ENCODE results near the gene BEND5.

The BEND5 gene, protein sequence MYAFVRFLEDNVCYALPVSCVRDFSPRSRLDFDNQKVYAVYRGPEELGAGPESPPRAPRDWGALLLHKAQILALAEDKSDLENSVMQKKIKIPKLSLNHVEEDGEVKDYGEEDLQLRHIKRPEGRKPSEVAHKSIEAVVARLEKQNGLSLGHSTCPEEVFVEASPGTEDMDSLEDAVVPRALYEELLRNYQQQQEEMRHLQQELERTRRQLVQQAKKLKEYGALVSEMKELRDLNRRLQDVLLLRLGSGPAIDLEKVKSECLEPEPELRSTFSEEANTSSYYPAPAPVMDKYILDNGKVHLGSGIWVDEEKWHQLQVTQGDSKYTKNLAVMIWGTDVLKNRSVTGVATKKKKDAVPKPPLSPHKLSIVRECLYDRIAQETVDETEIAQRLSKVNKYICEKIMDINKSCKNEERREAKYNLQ

DNA sequence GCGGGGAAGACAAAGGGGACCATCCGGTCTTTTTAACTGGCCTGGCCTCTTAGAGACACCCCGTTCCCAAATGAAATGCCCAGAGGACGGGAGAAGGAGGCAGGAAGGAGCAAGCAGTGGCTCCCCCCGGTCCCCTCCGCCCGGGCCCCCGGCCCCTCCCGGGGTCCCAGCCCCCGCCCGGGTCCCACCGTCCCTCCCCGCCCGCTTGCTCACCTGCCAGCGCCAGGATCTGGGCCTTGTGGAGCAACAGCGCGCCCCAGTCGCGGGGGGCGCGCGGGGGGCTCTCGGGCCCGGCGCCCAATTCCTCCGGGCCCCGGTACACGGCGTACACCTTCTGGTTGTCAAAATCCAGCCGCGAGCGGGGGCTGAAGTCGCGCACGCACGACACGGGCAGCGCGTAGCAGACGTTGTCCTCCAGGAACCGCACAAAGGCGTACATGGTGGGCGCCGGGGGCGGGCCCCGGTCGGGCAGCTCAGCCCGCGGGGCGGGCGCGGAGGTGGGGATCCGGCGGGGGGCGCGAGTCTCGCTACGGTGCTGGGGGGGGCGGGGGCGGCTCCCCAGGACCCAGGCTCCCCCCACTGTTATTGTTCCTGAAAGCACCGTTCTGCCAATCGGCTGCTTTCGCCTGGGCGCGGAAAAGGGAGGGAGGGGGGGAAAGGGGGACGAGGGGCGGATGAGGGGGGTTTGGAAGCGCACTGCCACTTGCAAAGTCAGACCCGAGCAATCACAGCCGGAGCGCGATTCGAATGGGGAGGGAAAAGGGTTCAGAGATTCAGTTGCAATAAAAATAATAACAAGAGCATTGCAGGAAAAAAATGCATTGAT lies at the start of gene BEND5:
TSS of gene BEND5 (minus strand) at position 499 of the 826 bp plus-strand sequence. CDS start at position 439, 60 bp downstream.
- peak; percentile 83 for DNase-seq

DNA sequence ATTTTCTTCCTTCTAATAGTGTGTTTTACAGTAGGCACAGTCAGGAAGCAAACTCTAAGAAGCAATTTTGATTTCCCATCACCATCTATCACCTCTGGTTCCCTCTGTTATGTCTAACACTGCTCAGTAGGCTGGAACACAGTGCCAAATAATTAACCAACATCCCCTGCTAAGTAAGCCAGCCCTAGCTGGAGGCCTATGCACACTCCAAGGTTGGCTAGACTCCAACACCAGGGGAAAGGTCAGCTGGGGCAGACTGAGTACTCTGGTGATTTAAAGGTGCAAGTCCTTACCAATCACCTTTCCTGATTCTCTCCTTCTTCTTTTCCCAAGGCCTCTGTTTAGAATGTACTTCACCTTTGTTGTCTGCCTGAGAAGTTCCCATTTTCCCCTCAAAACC lies 46.5 kb upstream of the BEND5 start:
- DNase-seq = peak; percentile 10

DNA sequence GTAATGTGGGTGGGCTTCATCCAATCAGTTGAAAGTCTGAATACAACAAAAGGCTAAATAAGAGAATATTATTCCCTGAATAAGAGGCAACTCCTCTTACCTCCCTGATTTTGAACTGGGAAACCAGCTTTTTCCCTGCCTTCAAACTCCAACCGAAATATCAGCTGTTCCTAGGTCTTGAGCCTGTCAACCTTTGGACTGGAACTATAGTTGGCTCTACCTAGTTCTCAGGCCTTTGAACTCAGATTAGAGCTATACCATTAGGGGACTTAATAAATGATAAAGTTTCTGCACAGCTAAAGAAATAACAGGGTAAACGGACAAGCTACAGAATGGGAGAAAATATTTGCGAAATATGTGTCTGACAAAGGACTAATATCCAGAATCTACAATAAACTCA lies 43.8 kb upstream of the BEND5 start:
- DNase-seq = no peak

DNA sequence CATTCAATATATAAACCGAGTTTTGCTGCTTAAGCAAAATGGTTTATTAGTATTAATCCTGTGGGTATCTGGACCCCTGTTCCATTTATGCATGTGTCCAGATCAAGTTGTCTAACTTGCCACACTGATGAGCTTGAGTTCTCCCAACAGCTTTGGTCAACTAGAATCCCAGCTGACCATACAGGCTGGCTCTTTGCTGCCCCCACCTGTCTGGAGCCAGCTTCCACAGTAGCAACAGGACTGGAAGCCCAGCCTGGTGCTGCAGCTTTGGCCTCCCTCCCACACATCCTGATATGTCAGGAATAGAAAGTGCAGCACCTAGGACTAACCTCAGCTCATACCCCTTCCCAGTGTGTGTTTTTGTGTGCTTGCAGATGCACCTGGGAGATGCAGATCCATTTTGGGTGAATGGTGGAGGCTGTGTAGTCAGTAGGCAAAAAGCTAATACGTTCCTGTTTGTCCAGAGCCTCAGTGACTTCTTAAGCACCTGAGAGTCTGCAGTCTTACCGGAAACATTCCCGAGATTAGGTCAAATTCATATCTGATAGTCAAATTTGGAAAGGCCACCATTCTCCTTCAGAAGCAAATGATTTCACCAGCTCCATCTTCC lies 40.9 kb upstream of the BEND5 start:
- peak; percentile 47 for DNase-seq

DNA sequence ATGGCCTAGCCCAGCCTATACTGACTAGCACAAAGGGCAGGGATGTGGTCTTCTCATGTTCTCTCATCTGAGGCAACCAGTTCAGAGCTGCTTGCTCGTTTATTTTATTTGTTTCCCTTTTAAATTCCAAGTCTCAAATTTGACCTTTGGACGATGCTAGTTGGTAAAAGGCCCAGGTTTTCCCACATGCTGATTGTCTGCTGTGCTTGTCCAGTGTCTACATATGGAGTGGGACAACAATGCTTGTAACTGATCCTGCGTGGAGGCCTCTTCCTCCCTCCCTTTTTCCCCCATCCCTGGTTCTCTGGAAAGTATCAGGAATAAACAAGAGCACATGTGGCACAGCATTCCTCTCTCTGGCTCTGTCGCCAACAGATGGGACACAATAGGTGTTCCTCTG lies 34.0 kb upstream of the BEND5 start:
- no peak for DNase-seq

DNA sequence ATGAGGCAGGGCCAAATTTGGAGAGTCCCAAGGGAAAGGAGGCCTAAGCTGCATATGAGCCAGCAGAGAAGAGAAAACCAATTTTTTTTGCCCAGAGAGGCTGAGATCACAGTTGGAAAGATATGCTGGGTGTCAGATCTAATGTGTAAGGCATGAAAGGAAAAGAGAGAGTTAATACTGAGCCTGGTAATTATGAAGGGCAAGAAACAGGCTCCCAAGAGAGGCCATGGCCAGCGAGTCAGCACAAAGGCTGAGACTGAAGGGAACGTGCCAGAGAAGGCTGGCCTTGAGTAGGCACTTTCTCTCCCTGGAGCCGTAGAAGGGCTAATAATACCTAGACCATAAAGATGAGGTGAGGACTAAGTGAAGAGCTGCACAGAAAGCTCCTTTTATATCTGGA lies 31.8 kb upstream of the BEND5 start:
- DNase-seq = no peak

DNA sequence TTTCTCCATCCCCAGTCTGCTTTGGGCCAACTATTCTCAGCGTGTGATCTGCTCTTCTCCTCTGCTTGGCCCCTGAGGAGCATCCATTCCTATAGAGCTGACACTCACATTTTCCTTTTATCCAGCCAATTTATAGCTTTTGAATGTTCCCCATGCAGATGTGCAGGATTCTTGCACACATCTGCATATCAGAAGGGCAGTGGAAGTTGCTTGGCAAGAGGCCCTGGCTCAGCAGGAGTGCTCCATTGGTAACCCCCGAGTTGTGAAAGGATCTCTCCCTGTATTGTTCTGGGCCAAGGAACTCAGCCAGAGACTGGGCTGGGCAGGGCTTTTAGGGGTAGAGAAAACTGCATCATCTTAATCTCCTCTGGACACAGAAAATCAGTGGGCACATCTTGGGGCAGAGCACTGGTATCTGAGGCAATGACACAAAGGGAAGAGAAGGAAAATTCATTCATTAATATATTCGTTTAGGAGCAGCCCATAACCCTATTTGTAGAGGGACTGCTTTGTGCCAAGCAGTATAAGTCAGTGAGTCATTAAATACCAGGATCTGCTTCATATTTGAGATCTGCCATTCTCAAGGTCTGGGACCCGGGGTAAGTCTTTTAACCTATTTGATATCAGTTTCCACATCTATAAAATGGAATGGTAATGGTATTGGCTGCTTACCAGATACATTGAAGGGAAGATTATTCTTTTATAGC lies 31.0 kb upstream of the BEND5 start:
- no peak for DNase-seq

DNA sequence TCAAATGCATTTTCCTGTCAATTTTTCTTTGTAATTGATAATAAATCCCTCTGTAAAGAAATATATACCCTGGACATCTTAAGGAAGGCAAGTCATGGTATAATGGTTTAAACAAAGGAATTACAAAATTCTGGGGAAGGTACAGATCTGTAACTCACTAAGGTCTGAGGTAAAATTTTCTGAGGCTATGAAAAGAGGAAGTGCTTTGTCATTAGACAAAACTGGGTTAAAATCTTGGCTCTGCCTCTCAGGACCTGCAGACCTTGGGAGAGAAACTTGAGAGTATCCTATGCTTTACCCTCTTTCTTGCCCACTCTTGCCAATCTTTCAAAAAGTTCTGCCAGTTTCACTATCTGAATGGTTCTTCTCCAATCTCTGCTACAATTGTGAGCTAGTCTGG lies 26.8 kb upstream of the BEND5 start:
- no peak for DNase-seq

DNA sequence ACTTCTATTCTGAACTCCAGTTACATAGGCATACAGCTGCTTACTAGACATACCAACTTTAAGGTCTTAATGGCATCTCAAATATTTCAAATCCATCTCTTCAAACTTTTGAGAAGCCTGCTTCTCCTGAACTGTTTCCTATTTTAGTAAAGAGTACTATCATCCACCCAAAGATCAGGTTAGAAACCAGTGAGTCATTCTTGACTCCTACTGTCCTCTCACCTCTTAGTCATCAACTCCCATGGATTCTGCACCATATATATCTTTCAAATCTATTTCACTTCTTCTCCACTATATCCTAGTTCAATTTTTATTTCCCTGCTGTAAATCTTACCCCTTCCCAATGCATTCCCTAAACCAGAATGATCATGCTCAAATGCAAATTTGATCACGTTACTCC lies 18.1 kb upstream of the BEND5 start:
- DNase-seq = no peak

DNA sequence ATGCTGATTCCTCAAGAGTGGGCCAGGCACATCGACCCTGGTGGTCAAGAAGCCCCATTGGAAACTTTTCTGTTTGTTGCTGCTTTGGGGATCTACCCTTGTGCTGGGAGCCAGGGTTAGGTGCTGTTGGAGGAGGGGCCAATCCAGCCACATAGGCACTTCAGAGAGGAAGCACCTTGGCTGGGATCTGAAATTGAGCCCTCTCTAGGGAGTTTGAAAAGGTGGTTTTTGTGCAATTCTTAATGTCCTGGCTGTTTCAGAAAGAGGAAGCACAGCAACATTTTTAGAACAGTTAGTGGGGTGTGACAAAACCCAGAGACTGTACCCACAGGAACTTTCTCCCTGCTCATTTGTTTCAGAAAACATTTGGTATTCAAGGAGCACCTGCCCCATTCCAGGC lies 17.2 kb upstream of the BEND5 start:
- DNase-seq = no peak

DNA sequence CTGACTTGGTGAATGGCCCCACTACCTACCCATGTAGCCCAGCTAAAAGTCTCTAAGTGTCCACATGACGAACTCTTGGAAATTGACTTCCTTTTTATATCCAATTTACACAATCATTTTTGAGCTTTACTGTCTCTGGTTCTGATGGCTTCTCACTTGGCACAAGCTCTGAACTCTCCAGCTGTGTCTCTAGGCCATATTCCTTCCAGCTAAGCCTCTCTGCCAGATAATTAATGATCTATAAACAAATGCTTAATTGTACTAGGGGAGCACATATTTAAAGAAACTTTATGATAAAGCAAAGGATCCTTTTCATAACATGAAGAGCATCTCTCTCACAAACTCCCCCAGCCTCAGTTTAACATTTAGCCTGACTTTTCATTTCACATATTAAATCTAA lies 16.3 kb upstream of the BEND5 start:
- no peak for DNase-seq

DNA sequence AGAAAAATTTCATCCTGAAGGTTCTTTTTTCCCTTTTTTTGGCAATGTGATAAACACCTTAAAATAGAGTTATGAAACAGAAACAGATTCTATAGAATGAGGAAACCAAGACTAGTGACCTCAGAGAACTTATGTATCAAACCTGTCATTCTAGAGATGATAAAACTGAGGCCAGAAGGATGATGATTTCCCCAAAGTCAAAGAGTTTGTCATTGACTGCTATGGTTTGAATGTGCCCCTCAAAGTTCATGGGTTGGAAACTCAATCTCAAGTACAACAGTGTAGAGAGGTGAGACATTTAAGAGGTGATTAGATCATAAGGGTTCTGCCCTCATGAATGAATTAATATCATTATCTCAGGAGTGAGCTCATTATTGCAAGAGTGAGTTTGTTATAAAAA lies 13.7 kb upstream of the BEND5 start:
- DNase-seq = no peak

DNA sequence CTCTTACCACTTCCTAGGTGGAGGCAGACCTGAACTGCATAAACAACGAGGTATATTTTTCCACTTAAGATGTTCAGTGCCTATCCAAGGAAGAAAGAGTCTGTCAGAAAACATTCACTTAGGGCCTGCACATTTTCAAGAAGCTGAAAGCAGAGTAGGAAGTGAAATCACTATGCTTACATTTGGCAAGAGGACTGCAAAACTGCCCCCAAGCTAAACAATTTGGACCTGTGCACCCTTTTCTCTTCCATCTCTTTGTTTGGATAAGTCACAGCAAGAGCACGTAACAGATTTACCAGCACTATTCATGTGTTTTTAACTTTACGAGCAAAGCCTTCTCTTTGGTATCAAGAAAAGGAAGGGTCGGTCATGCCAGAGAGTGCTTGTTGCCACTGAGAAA lies 13.2 kb upstream of the BEND5 start:
- DNase-seq = no peak

DNA sequence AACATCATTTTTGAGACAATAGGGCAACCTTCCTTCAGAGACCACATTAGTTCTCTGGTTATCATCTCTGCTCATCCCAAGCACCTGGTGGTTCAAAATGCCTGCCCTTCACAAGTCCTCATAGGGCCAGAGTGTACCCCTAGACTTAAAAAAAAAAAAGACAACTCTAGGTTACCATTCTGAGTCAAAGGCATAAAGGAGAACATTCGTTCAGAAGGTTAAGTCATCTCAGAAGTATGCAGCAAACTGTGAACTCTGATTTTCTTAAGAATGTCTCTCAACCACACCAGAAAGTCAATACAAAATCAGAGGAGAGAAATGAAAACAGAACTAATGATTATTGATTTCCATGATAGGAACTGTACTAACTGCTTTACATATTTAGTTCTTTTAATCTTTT lies 9.2 kb upstream of the BEND5 start:
- DNase-seq = no peak

DNA sequence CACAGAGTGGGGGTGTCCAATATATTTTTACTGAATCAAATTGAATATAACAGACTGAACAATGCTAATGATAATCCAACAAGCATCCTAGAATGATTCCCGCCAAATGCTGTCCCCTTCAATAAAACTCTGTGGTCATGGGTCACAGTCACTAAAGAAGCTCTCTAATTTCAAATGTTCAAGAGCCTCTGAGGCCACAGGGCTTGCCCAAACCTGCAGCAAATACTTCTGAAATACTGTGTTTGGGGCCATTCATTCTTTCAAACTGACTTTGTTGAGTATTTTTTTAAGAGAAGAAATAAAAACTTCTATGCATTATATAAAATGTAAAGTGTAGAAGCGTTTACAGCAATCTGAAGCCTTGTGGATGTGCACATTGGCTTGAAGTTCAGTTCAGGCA lies 7.6 kb upstream of the BEND5 start:
- no peak for DNase-seq

DNA sequence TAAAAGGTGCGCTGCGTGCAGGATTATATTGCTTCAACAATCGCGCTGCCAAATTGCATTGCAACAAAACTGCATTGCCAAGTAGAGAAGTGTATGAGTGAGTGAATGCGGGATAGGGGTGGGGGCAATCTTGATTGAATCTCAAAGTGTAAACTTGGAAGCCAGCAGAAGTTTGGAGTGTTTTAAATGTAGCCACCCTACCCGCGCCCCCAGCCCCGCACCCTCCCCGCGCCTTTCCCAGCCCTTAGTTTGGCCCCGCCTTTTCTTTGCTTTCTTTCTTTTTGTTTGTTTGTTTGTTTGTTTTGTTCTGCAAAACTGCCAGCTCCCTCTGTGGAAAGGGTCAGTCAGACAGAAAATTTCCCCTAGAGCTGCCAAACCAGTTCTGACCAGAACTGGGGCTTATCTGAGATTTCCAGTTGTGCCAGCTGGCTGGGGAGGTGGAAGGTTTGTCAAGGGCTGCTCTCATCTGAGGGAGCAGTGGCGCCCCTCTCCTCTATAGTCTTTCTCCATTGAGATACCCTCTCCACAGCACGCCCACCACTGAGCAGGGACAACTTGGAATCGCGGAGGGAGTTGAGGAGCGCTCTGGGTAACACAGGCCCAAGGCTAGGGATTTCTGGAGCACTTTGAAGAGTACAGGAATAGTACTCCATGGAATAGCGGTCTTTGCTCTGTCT lies 666 bp upstream of the BEND5 start:
- DNase-seq = peak; percentile 14

DNA sequence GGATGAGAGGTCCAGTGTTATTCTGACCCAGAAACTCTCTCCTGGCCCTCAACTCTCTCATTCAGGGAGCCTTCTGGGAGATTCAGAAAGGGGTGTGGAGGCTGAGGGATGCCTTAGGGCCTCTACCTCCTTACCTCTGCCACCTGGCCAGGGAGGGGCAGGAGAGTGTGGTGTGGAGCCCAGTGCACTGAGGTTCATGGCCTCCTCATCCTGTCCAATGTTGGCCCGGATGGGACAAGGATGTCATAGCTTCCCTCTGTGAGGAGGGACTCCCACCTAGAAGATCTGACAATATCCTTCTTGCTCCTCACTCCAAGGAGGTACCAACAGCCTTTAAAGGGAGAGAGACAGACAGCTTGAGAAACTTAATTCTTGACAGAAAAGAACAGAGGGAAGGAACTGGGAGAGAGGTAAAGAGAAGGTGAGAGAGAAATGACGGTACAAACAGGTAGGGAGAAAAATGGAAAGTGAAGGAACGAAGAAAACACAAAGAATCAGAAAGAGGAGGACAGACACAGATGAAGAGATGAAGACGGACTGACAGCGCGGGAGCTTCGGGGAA lies 779 bp downstream of the BEND5 start:
- peak; percentile 20 for DNase-seq

DNA sequence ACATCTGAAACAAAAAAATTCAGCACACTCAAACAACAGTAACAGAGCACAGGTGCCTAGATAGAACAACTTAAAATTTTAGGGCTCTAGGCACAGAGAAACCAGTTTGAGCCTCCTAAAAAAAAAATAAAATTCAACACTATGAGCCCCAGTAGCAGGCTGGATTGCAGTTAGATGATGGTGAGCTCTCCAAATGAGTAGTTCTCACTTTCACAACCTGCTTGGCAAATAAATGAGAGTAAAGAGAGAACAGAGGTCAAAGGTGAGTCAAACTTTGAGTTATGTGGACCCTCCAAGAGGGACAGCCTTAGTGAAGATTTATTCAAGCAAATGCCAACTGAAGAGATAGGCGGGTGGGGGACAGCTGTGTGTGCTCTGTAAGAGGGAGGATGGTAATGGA lies 3.6 kb downstream of the BEND5 start:
- DNase-seq = no peak

DNA sequence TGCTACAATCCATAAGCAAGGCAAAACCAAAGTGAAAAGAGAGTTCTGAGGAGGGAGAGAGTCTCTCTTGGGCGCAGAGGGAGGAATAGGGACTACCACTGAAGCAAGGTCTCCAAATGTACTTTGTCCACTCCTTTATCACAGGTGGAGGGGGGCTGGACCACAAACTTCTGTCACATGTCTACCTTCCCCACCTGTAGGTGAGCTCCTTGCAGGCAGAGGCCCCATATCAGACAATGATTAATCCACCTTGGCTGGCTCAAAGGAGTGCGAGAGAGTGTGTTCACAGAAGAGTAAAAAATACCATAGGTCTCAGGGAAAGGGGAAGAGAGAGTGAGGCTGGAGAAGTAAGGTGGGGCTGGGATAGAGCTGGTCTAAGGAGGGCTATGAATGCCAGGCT lies 4.5 kb downstream of the BEND5 start:
- DNase-seq = no peak

DNA sequence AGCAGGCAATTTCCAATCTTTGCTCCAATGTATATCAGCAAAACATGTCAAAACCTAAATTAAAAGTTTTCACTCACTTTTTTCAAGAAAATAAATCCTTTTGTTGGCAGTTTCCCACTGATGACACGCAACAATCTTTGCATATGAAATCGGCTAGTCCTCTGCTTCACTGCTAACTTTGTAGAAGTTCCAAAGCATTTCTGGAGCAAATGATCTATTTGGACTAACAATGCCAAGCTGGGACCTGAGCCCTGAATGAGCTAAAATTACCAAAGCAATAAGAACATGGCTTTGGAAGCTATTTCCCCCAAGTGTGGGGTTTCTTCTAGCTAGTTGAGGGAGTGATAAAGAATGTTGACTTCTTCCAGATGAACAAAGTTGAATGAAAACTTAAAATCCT lies 5.1 kb downstream of the BEND5 start:
- no peak for DNase-seq

DNA sequence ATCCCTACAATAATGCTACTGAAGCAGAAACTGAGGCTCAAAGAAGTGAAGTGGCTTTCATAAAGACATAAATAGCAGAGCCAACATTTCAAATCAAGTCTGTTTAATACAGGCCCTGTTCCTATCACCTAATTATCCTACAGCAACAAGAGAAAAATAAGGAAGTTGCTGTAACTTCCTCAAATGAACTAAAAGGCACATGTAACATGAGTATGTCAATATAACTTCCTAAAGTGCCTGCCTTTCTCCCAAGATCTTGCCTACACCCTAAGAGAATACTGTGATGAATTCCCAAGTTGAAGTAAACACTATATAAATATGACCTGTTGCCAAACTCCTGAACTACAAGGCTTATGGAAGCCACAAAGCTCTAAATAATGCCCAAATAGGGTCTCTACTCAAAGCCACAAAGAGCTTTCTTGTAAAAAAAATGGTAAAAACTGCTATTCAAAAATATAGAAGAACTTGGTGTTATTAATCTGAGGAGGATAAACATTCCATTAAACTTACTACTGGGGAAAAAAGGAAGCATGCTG lies 8.6 kb downstream of the BEND5 start:
- DNase-seq = no peak

DNA sequence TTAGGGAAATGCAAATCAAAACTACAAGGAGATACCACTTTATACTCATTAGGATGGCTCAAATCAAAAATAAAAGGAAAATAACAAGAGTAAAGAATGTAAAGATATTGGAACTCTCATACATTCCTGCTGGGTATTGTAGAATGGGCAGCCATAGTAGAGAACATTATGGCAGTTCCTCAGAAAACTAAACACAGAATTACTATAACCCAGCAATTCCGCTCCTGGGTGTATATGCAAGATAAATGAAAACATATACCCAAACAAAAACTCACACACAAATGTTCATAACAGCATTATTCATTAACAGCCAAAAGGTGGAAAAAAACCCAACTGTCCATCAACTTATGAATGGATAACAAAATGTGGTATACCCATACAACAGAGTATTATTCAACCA lies 11.4 kb downstream of the BEND5 start:
- no peak for DNase-seq

All from NCI-H146 (cell line).